Hematopoietic multipotent progenitor cell treated with erythropoietin and hydrocortisone succinate and interleukin-3 and kit ligand, for 8 days (in vitro differentiated cells): ENCODE data around the gene NFAT5.

ENCODE experiments used
- DNase-seq: peaks from one replicate; pipeline ENCODE4 v3.0.0-alpha.2; 2015

Gene NFAT5

GRCh38 chr16:69744363-69745231, 178.8 kb downstream of the NFAT5 start:
- no peak for DNase-seq

- DNase-seq: no peak
Observed at GRCh38 chr16:69745232-69745612, 179.5 kb downstream of the NFAT5 start.

- no peak for DNase-seq
Observed at GRCh38 chr16:69745959-69746358, 180.2 kb downstream of the NFAT5 start.

GRCh38 chr16:69747115-69747514, 181.3 kb downstream of the NFAT5 start:
- no peak for DNase-seq

GRCh38 chr16:69748694-69749345, 183.1 kb downstream of the NFAT5 start:
- DNase-seq: no peak

- no peak for DNase-seq
Observed at GRCh38 chr16:69754143-69754468, 188.3 kb downstream of the NFAT5 start.
